SK-N-MC (cell line): ENCODE data around the gene TCF7L2.

Experiments
- EZH2 ChIP-seq: fragments of 200-600 bp; sonication (generic); IDR thresholded peaks from one replicate; pipeline ENCODE4 v1.6.1; 2017; ENCODE audit warnings: antibody characterized with exemption
- POLR2AphosphoS5 ChIP-seq: IDR thresholded peaks from 2 replicates; pipeline ENCODE4 v1.6.1; 2012; ENCODE audit warnings: mild to moderate bottlenecking, low read depth, low read length, borderline replicate concordance

GRCh38 chr10:113144576-113144975 lies 194.5 kb downstream of the TCF7L2 start:
- no peak for TF ChIP-seq POLR2AphosphoS5
- no peak for TF ChIP-seq EZH2
